MM.1S (cell line): ENCODE results near the gene FBP1.

Experiments
- EZH2 ChIP-seq: fragments of 300-600 bp; sonication (generic); optimal IDR thresholded peaks from 2 replicates; pipeline ENCODE3; 2017; ENCODE audit warnings: low read depth, mild to moderate bottlenecking, antibody characterized with exemption, low read length, mixed read lengths
- EZH2phosphoT487 ChIP-seq: fragments of 300-600 bp; sonication (generic); IDR thresholded peaks from 2 replicates; pipeline ENCODE4 v1.6.1; 2018; ENCODE audit warnings: antibody characterized with exemption, low read length
- TF ChIP-seq, protein P1 (sequence below): fragments of 300-600 bp; sonication (generic); IDR thresholded peaks from 2 replicates; pipeline ENCODE4 v1.5.1; 2016; ENCODE audit warnings: antibody characterized with exemption, low read length, mixed read lengths

- TF ChIP-seq EZH2 (no peak), EZH2phosphoT487 (no peak)
- TF ChIP-seq, protein P1, sequence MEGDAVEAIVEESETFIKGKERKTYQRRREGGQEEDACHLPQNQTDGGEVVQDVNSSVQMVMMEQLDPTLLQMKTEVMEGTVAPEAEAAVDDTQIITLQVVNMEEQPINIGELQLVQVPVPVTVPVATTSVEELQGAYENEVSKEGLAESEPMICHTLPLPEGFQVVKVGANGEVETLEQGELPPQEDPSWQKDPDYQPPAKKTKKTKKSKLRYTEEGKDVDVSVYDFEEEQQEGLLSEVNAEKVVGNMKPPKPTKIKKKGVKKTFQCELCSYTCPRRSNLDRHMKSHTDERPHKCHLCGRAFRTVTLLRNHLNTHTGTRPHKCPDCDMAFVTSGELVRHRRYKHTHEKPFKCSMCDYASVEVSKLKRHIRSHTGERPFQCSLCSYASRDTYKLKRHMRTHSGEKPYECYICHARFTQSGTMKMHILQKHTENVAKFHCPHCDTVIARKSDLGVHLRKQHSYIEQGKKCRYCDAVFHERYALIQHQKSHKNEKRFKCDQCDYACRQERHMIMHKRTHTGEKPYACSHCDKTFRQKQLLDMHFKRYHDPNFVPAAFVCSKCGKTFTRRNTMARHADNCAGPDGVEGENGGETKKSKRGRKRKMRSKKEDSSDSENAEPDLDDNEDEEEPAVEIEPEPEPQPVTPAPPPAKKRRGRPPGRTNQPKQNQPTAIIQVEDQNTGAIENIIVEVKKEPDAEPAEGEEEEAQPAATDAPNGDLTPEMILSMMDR, result no peak
These were observed 40.7 kb upstream of the FBP1 start for GRCh38 chr9:94680020-94680419.
